B cell (primary cell): ENCODE measurements around the gene SF1. TPM values are rescaled to one million over a fixed set of nuclear protein-coding genes. Genes with fewer than 3 reads are reported as not detected.

Source experiments
- ATAC-seq: fragments of 200-7000 bp; cut with Tn5 transposase; one replicate; pipeline ENCODE4 v1.10.0; 2021; ENCODE audit warnings: low read depth, mild to moderate bottlenecking, moderate number of reproducible peaks, moderate library complexity
- CTCF ChIA-PET: fragments of 350-600 bp; sonication (Branson Sonifier 250); formaldehyde crosslinking; loops from one replicate; lab custom pipeline; 2021; ENCODE audit warnings: antibody characterized with exemption, inconsistent platforms; lab: Charles Lee
- POLR2A ChIA-PET: fragments of 350-600 bp; sonication (Branson Sonifier 250); formaldehyde crosslinking; loops from one replicate; lab custom pipeline; 2021; ENCODE audit warnings: antibody characterized with exemption; lab: Charles Lee
- DNase-seq: peaks from one replicate; pipeline ENCODE4 v3.0.0; 2013
- H2AFZ ChIP-seq: 2 replicates; pipeline ENCODE4 v1.6.1; 2012; ENCODE audit warnings: mild to moderate bottlenecking, low read depth, low read length; ENCODE audit not compliant: insufficient read depth, poor library complexity, severe bottlenecking
- H3K27ac ChIP-seq, 2 donors: 1 replicate in 1 of 2; 2 replicates in 1 of 2; pipeline ENCODE4 v1.5.1; 2012 to 2013; ENCODE audit warnings: low read length in 2 of 2, mild to moderate bottlenecking in 2 of 2, moderate library complexity in 1 of 2
- H3K27me3 ChIP-seq, 4 experiments: fragments of 200-600 bp in 1 of 4; sonication (generic) in 1 of 4; replicated peaks in 1 of 4; 1 replicate in 2 of 4; 2 replicates in 2 of 4; pipeline versions ENCODE4 v1.6.1 to v1.7.0; 2013 to 2016; ENCODE audit warnings: low read length in 3 of 4, mild to moderate bottlenecking in 2 of 4, mixed read lengths in 1 of 4, moderate library complexity in 1 of 4; ENCODE audit not compliant: insufficient read depth in 4 of 4, control insufficient read depth in 3 of 4; ENCODE audit errors: control extremely low read depth in 1 of 4
- H3K36me3 ChIP-seq, 2 experiments: replicated peaks in 1 of 2; 1 replicate in 1 of 2; 2 replicates in 1 of 2; pipeline versions ENCODE4 v1.6.1 to v1.7.1; 2013; ENCODE audit warnings: low read length in 1 of 2; ENCODE audit not compliant: insufficient read depth in 2 of 2, control insufficient read depth in 1 of 2; ENCODE audit errors: control extremely low read depth in 1 of 2, extremely low read depth in 1 of 2
- H3K4me1 ChIP-seq, 2 donors: fragments of 200-600 bp in 1 of 2; sonication (generic) in 1 of 2; 1 replicate in 1 of 2; 2 replicates in 1 of 2; pipeline versions ENCODE4 v1.5.1 to v1.6.1; 2013 to 2017; ENCODE audit warnings: low read length in 2 of 2; ENCODE audit not compliant: control insufficient read depth in 2 of 2, insufficient read depth in 2 of 2
- H3K4me2 ChIP-seq: replicated peaks from 2 replicates; pipeline ENCODE3; 2012; ENCODE audit warnings: mild to moderate bottlenecking, low read depth, low read length; ENCODE audit not compliant: poor library complexity, severe bottlenecking
- H3K4me3 ChIP-seq, 5 experiments: fragments of 200-600 bp in 1 of 5; sonication (generic) in 1 of 5; 1 replicate in 3 of 5; 2 replicates in 2 of 5; pipeline versions ENCODE4 v1.5.1 to v1.7.0; 2011 to 2016; ENCODE audit warnings: low read length in 4 of 5, mild to moderate bottlenecking in 4 of 5, low read depth in 2 of 5, control low read depth in 1 of 5, moderate library complexity in 1 of 5; ENCODE audit not compliant: insufficient read depth in 1 of 5; ENCODE audit errors: control extremely low read depth in 1 of 5, extremely low read depth in 1 of 5
- H3K79me2 ChIP-seq: fragments of 200-600 bp; sonication (generic); one replicate; pipeline ENCODE4 v1.6.0; 2016; ENCODE audit warnings: low read length; ENCODE audit not compliant: control insufficient read depth, insufficient read depth
- H3K9ac ChIP-seq: fragments of 200-600 bp; sonication (generic); 2 replicates; pipeline ENCODE4 v1.6.1; 2017; ENCODE audit warnings: mild to moderate bottlenecking, low read length, moderate library complexity
- H3K9me3 ChIP-seq, 3 donors: one replicate each; pipeline versions ENCODE4 v1.6.1 to v1.7.1; 2013; ENCODE audit warnings: low read length in 2 of 3; ENCODE audit not compliant: control insufficient read depth in 2 of 3, insufficient read depth in 1 of 3; ENCODE audit errors: control extremely low read depth in 1 of 3
- H4K20me1 ChIP-seq: 2 replicates; pipeline ENCODE4 v1.6.0; 2012; ENCODE audit warnings: mild to moderate bottlenecking, low read length; ENCODE audit not compliant: insufficient read depth, control insufficient read depth, poor library complexity, severe bottlenecking
- H3K27ac Mint-ChIP-seq: one replicate; pipeline ENCODE4 v1.8.0; 2021; ENCODE audit warnings: mixed read lengths
- H3K27me3 Mint-ChIP-seq: one replicate; pipeline ENCODE4 v1.8.0; 2021; ENCODE audit warnings: mixed read lengths
- H3K4me1 Mint-ChIP-seq: one replicate; pipeline ENCODE4 v1.8.0; 2021; ENCODE audit warnings: mixed read lengths
- H3K4me3 Mint-ChIP-seq: one replicate; pipeline ENCODE4 v1.8.0; 2021; ENCODE audit warnings: mixed read lengths
- H3K9me3 Mint-ChIP-seq: one replicate; pipeline ENCODE4 v1.8.0; 2022; ENCODE audit warnings: mixed read lengths; ENCODE audit not compliant: insufficient read depth
- EZH2 ChIP-seq: IDR thresholded peaks from 2 replicates; pipeline ENCODE4 v1.6.1; 2012; ENCODE audit warnings: borderline replicate concordance, low read depth, mild to moderate bottlenecking, moderate library complexity, low read length; ENCODE audit not compliant: insufficient read depth, poor library complexity, severe bottlenecking
- WGBS: methylation state at CpG from one replicate; pipeline ENCODE4 v1.1.5; 2013; ENCODE audit warnings: missing lambda C conversion rate; ENCODE audit not compliant: insufficient coverage; 5-methylcytosine and 5-hydroxymethylcytosine counted together
- intact Hi-C: fragments of 100-400 bp; cut with micrococcal nuclease; formaldehyde crosslinking; loops from one replicate; pipeline ENCODE4 v1.10.0; 2022
- polyA plus RNA-seq: library from polyadenylated mRNA; depleted of rRNA; stranded (reverse); fragments of >200 nt; gene quantifications from 2 replicates; pipeline ENCODE4 v1.2.3, GENCODE V29; 2012
- total RNA-seq, 2 donors: library from RNA; stranded (reverse); fragments of 120-200 nt in 1 of 2; gene quantifications; 1 replicate in 1 of 2; 2 replicates in 1 of 2; pipeline versions ENCODE4 v1.2.3 to v1.2.4, GENCODE V29; 2013 to 2022
- TF ChIP-seq, protein P1 (sequence below): fragments of 200-600 bp; IDR thresholded peaks from one replicate; pipeline ENCODE4 v1.8.0; 2022; ENCODE audit warnings: antibody characterized with exemption, mild to moderate bottlenecking

The SF1 gene
- total and polyA plus RNA-seq, 2 donors (not counting 1 experiment from before 2014, with no cell fraction given) = 369 to 931 TPM

DNA sequence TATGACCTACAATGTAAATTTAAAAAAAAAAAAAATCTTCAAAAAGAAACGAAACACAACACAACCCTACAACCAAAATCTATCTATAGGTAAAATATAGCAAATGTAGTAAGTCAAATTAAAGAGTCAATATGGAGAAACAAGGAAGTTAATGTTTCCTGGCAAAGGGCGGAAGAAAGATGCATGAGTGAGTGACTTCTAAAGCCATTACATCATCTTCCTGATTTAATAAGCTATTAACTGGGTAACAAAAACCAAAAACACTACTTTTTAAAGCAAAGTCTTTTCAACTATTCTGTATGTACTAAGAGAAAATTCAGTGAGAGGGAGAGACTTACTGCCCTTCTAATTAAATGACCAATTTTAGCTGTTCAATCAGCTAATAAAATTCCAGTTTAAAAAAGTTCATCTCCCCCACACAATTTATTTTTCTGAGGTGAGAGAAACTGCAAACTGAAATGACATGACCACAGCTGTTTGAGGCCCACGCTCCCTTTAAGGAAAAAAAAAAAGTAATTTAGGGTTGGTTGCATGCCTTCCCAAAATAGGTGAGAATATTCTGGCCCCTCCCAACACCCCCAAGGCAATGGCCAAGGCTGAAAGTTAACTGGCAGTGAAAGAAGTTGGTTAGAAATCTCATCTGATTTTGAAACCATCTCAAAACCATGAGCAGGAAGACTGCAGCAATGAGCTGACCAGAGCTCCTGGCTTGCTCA lies 5.9 kb downstream of the SF1 start:
- peak; percentile 35 for ATAC-seq

More for the DNA sequence above, 5.9 kb downstream of the SF1 start:
- CTCF ChIA-PET = interaction anchor here (0.7 to 12.2 kb wide), 14 partner anchors 9 to 826 kb away, joined by 3 to 280 read pairs (median 4); partner anchors contain the start of genes MAP4K2 and RASGRP2
- peak; percentile 67 for DNase-seq
- intact Hi-C loops = loop anchor here (1.0 kb wide), 2 partner anchors 8 to 27 kb away; no protein-coding TSS in a partner anchor
- H3K27me3 ChIP-seq = no peaks in the 10 kb centered on the region
- Mint-ChIP-seq H3K27me3 (no peaks in the 10 kb centered on the region), H3K4me3 (peak overlapping the region; percentile 79), H3K9me3 (no peaks in the 10 kb centered on the region), H3K4me1 (peaks cover 96% of the 10 kb centered on the region), H3K27ac (peak overlapping the region; percentile 84)
- H4K20me1 ChIP-seq = peaks cover 91% of the 10 kb centered on the region
- peak overlapping the region; percentile 14 to 59 (median 42) for H3K4me3 ChIP-seq
- H3K9me3 ChIP-seq = no peaks in the 10 kb centered on the region
- H3K27ac ChIP-seq = peak overlapping the region; percentile 84 to 94
- WGBS = no CpG with 5 or more reads among the region's 3 CpGs
- no peak for TF ChIP-seq EZH2
- TF ChIP-seq, protein P1, sequence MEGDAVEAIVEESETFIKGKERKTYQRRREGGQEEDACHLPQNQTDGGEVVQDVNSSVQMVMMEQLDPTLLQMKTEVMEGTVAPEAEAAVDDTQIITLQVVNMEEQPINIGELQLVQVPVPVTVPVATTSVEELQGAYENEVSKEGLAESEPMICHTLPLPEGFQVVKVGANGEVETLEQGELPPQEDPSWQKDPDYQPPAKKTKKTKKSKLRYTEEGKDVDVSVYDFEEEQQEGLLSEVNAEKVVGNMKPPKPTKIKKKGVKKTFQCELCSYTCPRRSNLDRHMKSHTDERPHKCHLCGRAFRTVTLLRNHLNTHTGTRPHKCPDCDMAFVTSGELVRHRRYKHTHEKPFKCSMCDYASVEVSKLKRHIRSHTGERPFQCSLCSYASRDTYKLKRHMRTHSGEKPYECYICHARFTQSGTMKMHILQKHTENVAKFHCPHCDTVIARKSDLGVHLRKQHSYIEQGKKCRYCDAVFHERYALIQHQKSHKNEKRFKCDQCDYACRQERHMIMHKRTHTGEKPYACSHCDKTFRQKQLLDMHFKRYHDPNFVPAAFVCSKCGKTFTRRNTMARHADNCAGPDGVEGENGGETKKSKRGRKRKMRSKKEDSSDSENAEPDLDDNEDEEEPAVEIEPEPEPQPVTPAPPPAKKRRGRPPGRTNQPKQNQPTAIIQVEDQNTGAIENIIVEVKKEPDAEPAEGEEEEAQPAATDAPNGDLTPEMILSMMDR = no peak
- H3K79me2 ChIP-seq = peaks cover 89% of the 10 kb centered on the region
- no peak overlapping the region for H2AFZ ChIP-seq
- peak overlapping the region; percentile 53 for H3K9ac ChIP-seq
- peaks cover 91 to 92% of the 10 kb centered on the region in 2 donors for H3K4me1 ChIP-seq
- H3K4me2 ChIP-seq = peak overlapping the region; percentile 73
- POLR2A ChIA-PET = interaction anchor here (0.5 to 3.1 kb wide), 22 partner anchors 10 to 1469 kb away, joined by 3 to 47 read pairs (median 4); partner anchors contain the start of genes FAU, MRPL49, PLAAT4 and PYGM
- H3K36me3 ChIP-seq = peaks cover 10 to 98% of the 10 kb centered on the region in 2 experiments
